ENCODE results near the gene ZNF467.

GRCh38 chr7:149753375-149754233 is 19.8 kb downstream of the ZNF467 start:
- no peak for TF ChIP-seq CTCF (IDR thresholded peaks at IDR 0.05)
- TF ChIP-seq EZH2 (IDR thresholded peaks at IDR 0.05; ENCODE audit: borderline replicate concordance, insufficient read depth, low read depth, low read length, poor library complexity, severe bottlenecking) = no peak

All from B cell (primary cell).